ENCODE results near the gene PRR35.

PRR35 gene

DNA sequence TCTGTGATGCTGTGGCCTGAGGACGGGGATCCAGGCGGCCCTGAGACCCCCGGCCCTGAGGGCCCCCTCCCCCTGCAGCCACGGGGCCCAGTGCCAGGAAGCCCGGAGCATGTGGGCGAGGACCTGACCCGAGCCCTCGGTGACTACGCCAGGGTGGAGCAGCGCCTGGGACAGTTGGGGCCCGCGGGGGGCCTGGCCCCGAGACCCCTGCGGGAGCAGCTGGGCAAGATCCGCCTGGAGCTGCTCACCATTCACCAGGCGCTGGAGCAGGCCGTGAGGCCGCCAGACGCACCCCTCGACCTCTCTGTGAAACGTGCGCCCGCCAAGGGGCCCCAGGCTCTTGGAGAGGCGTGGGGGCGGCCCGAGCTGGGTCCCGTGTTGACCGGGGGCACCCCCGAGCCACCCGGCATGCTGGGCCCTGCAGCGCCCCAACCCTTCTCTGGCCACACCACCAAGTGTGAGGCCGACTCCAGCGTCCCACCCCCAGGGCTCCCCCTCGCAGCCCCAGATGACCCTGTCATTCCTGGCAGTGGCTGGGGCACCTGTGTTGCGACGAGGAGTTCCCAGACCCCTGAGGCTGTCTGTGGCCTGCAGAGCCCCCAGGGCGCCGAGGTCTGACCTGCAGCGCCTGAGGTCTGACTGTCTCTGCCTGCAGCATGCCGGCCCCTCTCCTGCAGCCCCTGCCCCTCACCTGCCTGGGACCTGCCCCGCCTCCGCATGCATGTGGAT is 4.7 kb downstream of the PRR35 start:
- no peak for DNase-seq (ENCODE audit: low read depth)

DNA sequence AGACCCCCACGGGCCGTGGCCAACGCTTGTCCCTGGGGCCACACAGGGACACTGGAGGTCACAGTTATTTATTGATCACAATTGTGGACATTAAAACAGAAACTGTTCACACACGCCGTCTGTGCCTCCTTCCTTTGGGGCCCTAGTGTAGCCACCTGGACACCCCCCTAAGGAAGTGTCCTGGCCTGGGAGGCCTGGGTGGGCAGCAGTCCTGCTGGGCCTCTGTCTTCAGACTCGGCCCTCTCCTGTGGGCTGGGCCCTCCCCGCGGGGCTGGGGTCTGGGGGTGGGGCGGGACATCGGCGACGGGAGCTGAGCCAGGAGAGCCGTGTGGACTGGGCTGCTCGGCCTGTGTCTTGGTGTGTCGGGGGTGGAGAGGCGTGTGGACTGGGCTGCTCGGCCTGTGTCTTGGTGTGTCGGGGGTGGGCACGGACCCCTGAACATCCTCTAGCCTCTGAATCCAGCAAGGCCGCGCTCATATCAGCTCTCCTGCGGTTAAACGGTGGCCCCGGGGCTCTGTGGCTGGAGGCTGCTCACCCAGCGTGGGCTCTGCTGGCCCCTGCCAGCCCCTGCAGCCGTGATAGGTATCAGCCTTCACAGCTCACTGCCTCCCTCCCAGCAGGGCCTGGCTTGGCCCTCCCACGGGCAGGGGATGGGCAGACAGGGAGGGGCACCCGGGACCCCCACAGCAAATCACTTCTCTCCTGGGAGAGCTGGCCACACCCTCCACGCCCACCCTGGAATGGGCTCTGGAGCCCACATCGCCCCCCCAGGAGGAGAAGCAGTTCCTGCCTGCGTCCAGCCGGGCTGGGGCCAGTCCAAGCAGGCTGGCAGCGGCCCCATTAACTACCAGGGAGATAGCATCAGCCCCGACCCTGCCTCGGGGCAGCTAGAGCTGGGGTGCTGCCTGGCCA is 5.5 kb downstream of the PRR35 start:
- DNase-seq (ENCODE audit: low read depth): no peak

DNA sequence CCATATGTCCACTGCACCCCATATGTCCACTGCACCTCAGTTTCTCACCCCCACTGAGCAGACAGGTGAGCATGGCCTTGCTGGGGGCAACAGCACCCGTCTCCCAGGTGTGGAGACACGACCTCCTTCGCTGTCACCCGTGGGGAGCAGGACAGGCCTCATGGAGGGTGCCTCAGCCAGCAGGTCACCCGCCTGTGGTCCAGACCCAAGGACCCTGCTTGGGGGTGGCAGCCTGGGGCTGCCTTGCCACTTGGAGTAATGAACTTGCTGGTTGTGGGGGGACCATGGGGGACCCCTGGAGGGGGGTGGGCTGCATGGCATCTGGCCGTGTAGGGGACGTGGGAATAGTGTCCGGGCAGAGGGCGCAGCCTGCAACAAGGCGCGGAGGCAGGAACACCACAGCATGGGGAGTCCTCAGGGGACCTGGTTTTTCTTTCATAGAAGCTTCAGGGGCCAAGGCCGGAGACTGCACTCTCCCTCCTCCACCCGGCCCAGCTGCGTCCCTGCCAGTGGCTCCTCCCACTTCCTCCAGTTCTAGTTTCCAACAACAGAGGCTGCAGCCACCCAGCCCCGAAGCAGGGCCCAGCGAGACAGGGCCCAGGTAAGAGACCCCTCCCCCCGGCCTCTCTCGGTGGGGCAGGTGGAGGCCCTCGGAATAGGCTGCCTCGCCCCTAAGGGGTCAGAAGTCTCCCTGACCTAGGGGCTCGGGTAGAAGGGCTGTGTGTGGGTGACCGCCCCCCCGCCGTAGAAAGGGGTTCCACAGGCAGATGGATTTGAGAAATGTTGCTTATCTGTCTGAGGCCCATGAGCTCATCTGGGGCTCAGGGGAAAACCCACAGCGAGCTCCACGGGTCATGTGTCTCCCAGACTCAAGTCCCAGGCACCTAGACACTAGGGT is 6.5 kb downstream of the PRR35 start, which contains the start of gene NHLRC4:
TSS of gene NHLRC4 (plus strand) at position 531 of the 898 bp plus-strand sequence. CDS start 1,043 bp downstream, outside the sequence.
- no peak for DNase-seq (ENCODE audit: low read depth)

DNA sequence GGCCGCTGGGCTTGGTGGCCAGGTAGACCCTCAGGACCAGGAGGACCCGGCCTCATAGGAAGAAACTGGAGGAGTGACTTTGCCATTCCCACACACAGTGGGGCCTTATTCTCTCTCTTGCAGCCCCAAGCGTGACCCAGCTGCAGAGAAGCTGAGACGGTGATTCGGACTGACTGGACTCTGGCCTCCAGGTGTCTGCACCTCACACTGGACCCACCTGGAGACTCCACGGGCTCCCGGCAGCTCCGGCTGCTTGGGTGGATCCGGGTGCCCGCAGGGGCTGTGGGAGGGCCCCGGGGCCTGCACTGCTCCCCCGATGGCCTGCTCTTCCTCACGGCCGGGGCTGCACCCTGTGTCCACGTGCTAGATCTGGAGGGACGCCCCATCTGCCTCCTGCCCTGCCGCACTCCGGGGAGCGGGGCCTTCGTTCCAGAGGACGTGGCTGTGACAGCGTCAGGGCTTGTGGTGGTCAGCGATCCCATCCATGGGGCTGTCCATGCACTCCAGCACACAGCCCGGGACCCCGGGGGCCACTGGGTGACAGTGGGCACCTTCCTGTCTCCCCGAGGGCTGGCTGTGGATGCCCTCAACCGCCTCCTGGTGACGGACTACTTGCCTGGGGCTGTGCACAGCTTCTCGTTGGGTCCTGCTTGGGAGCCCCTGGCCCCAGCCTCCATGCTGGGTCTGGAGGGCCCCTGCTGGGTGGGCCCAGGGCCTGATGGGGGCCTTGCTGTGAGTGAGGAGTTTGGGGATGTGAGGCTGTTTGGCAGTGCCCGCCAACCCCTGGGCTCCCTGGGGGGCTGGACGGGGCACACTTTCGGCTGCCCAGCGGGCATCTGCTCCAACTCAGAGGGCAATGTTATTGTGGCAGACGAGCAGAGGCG is 7.4 kb downstream of the PRR35 start:
- no peak for DNase-seq (ENCODE audit: low read depth)

DNA sequence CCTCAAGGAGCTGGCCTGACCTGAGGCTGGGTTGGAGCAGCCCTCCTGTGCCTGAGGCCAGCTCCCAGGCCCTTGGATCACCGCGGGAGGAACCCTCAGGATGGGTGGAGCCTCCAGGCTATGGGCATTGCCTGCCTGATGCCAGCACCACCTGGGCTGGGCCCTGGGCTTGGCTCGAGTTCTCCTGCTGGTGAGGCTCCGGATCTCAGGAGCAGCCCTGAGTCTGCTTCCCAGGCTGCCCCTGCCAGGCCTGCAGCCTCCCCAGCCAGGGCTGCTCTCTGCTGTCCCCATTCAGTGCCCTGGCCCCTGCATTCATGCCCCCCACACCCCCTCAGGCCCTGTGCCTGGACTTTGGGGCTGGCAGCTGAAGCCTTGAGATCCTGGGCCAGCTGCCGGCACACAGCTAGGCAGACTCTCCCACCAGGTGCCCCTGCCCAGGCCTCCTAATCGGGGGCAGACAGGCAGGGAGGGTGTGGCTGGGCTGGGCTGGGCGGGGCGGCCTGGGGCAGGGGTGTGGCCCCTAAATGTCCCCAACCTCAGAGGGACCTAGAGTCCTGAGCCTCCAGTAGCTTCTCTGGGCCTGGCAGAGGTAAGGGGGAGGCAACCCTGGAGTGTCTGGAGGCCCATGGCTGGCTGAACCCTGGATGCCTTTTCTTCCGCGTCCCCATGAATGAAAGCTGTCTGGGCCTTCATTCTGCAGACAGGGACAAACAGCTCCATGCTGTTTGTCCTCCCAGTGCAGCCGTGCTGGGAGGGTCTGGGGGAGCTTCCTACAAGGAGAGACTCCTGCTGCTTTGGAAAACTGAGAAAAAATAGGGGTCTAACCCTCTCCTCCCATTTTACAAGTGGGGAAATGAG is 8.4 kb downstream of the PRR35 start:
- no peak for DNase-seq (ENCODE audit: low read depth)

DNA sequence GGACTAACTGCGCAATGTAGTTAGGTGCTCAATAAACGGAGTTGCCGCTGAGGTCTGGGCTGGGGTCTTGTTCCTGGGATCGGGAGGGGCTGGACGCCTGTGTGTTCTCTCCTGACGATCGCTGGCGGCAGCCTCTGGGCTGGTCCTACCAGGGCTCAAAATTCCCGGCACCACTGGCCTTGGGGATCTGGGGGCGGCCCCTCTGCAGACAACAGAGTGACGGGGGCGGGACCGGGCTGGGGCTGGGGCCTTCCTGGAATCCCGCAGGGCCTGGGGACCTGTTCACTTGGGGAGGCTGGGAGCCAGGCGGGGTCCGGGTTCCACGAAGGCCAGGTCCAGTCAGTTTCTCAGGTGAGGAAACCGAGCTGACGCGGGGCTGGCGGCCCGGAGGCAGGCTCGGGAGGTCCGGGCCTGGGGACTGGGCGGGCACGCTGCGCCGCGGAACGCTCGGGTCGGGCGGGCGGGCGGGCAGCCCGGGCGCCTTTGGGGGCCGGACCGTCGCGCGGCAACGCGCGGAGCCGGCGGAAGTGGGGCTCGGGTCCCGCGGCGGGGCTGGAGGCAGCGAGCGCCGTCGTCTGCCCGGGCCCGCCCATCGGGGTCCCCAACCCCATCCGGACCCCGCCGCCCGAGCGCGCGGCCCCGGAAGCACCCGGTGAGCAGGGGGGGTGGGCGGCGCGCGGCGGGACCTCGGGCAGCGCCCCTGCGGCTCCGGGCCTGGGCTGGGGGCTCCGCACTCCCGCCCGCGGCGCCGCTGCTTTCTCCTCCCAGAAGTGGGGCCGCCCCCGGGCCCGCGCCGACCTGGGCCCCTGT is 9.5 kb downstream of the PRR35 start, which contains the start of gene PIGQ:
TSS of gene PIGQ (plus strand) at position 524 of the 810 bp plus-strand sequence. CDS start 4,107 bp downstream, outside the sequence.
- peak; percentile 63 for DNase-seq (ENCODE audit: low read depth)

DNA sequence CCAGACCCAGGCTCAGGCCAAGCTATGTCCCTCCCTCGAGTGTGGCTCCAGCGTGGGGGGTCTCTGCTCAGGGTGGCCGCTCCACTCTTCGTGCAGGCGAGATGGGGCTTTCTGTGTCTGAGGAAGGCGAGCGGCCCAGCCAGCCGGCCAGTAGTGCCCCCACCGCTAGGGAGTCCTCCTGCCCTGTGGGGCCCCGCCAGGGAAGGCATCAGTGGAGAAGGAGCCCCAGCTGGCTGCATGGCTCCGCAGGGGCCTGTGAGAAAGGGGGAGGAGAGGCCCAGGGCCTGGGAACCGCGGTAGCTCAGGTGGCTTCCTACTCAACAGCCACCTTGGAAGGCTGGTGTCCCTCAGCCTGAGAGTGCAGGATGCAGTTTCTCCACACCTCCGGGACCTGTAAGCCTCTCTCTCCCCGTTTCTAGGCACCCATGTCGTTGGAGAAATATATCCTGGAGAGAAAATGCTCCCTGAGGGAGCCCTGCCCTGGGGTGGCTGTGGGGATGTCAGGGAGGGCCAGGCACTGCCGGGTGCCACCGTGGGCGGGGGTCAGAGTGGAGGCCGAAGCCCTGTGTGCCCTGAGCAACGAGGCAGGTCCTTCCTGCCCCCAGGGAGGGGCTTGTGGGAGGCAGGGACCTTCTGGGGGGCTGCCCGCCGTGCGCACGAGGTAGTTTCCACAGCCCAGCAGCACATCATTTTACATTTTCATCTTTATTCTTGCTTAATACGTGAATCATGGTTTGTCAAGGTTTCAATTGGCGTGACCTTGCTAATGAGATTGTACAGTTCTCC is 12.9 kb downstream of the PRR35 start:
- DNase-seq (ENCODE audit: low read depth): no peak

DNA sequence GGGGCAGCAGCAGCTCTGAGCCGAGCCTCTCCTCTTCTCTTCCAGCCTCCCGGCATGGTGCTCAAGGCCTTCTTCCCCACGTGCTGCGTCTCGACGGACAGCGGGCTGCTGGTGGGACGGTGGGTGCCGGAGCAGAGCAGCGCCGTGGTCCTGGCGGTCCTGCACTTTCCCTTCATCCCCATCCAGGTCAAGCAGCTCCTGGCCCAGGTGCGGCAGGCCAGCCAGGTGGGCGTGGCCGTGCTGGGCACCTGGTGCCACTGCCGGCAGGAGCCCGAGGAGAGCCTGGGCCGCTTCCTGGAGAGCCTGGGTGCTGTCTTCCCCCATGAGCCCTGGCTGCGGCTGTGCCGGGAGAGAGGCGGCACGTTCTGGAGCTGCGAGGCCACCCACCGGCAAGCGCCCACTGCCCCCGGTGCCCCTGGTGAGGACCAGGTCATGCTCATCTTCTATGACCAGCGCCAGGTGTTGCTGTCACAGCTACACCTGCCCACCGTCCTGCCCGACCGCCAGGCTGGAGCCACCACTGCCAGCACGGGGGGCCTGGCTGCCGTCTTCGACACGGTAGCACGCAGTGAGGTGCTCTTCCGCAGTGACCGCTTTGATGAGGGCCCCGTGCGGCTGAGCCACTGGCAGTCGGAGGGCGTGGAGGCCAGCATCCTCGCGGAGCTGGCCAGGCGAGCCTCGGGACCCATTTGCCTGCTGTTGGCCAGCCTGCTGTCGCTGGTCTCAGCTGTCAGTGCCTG is 14.0 kb downstream of the PRR35 start:
- DNase-seq (ENCODE audit: low read depth): no peak

DNA sequence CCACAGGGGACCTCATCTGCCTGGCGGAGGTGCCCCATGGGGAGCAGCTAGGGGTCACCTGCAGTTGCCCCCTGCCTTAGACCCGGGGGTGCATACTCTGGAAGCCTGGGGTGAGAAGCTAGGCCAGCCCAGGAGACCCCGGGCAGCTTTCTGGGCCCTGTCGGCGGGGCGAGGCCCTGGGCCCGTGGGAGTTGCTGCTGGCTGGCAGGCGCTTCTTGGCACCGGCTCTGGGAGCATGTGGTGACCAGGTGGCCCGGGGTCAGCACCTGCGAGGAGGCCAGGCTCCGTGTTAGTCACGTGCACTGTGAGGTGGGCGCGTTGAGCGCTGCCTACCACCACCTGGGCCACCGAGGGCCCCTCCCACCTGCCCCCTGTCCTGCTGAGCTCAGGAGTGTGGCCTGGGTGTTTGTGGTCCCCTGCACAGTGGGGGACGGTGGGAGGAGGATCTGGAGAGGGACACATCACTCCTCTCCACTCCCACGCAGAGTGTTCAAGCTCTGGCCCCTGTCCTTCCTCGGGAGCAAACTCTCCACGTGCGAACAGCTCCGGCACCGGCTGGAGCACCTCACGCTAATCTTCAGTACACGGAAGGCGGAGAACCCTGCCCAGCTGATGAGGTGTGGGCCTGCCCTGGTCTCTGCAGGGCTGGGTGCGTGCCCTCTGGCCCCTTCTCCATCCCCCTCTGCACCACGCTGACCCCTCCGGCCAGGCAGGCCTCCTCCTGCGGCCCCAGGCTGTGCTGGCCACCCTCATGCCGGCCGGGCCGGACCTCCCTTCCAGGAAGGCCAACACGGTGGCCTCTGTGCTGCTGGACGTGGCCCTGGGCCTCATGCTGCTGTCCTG is 15.4 kb downstream of the PRR35 start:
- no peak for DNase-seq (ENCODE audit: low read depth)

DNA sequence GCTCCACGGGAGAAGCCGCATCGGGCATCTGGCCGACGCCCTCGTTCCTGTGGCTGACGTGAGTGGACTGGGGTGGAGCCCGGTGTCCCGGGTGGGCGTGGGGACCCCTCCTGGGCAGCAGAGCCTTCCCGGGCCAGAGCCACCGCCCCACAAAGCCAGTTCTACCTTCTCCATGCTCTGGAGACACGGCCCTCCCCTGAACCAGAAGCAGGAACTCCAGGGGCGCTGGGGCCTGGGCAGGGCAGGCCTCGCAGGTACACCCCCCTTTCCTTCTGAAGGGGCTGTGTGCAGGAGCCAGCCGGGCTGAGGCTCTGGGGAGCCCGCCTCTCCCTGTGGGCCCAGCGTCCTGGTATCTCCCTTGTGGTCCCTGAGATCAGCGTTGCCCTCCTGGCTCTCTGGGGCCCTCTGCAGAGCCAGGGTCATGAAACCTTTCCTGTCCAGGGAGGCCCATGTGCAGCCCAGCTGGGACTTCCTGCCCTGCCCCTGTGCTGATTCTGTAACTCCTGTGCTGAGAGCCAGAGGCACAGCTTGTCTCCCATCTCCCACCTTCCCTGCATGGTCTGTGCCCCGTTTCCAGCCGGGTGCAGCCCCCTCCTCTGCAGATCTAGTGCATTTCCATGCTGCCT is 16.1 kb downstream of the PRR35 start:
- DNase-seq (ENCODE audit: low read depth): no peak

DNA sequence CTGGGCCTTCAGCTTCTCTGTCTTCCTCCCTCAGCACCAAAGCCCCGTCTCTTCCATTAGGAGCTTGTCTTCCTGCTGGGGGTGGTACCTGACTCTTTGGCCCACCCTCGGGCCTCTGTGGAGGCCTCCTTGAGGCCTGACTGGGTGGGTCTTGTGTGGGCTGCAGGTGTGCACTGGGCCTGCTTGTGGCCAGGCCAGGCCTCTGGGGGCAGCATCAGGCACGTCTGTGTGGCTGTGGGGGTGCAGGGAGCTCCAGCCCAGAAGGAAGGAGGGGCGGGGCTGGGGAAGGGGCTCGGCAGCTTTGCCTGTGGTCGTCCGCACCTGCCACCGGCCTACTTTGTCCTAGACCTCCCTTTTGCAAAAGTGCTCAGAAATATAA is 16.6 kb downstream of the PRR35 start:
- no peak for DNase-seq (ENCODE audit: low read depth)

DNA sequence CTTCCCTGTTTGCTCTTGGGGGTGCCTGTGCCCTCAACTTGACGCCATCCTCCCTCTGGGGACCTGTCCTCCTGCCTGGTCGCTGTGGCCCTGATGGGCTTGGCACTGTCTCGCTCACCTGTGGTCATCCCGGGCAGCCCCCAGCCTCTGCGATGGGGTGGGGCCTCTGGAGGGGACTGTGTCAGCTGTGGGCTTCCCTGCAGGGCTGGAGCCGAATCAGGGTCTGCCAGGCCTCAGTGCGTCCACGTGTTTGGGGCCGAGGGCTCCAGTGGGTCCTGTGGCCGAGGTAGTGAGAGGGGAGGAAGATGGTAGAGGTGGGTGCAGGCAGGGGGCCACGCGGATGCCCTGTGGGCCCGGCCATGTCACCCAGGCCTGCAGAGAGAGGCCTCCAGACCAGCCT is 17.6 kb downstream of the PRR35 start:
- no peak for DNase-seq (ENCODE audit: low read depth)

DNA sequence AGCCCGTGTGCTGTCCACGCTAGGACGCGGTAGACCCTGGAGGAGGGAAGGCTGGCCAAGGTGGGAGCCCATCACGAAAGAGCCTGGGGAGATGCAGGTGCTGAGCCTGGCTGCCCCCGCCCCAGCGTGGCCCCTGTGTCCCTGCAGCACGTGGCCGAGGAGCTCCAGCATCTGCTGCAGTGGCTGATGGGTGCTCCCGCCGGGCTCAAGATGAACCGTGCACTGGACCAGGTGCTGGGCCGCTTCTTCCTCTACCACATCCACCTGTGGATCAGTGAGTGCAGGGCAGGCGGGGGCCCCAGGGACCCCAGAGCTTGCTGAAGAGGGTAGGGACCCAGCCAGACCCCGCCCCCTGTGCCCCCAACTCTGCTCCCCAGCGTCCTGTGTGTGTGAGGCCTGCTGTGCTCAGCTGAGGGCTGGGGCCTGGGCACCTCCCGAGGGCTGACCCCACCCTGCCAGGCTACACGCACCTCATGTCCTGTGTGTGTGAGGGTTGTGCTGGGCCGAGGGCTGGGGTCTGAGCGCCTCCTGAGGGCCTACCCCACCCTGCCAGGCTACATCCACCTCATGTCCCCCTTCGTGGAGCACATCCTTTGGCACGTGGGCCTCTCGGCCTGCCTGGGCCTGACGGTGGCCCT is 18.2 kb downstream of the PRR35 start:
- DNase-seq (ENCODE audit: low read depth): no peak

DNA sequence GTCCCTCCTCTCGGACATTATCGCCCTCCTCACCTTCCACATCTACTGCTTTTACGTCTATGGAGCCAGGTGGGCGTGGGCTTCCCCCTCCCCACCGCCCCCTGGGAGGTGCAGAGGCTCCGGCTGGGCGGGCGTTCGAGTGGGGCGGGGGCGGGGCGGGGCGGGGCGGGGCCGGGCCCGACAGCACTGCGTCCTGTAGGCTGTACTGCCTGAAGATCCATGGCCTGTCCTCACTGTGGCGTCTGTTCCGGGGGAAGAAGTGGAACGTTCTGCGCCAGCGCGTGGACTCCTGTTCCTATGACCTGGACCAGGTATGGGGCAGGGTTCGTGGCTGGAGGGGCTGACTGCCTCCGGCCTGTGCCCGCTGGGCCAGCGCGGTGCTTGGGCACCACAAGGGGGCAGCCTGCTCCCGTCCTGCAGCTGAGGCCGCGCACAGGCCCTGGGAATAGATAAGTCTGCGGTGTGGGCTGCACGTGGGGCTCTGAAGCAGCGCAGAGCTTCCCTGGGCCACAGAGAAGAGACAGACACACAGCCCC is 18.7 kb downstream of the PRR35 start:
- no peak for DNase-seq (ENCODE audit: low read depth)

DNA sequence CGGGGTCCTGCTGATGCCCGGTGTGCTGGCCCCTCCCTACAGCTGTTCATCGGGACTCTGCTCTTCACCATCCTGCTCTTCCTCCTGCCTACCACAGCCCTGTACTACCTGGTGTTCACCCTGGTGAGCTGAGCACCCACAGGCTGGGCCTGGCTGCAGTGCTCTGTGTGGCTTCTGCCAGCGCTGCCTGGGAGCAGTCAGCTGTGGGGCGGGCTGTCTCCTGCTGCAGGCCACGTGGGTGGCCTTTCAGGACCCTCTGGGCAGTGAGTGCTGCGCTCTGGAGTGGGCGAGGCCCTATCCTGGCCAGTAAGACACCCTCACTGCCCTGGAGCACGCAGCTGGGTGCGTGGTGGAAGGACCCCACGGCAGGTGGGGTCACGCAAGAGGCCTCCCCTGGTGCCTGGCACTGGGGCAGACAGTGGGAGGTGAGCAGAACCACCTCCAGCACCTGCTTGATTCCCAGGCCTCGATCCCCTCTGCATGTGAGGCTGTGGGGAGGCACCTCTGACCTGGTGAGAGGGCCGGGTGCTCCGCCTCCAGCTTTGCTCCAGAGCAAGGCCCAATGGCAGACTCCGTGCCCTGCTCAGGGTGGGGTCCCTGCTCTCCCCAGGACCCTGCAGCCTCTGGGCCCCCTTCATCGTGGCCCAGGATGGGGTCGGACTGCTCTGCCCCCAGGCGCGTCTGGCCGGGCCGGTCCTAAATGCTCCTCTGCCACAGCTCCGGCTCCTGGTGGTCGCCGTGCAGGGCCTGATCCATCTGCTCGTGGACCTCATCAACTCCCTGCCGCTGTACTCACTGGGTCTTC is 20.1 kb downstream of the PRR35 start:
- no peak for DNase-seq (ENCODE audit: low read depth)
